ENCODE results near the gene RORC.

DNA sequence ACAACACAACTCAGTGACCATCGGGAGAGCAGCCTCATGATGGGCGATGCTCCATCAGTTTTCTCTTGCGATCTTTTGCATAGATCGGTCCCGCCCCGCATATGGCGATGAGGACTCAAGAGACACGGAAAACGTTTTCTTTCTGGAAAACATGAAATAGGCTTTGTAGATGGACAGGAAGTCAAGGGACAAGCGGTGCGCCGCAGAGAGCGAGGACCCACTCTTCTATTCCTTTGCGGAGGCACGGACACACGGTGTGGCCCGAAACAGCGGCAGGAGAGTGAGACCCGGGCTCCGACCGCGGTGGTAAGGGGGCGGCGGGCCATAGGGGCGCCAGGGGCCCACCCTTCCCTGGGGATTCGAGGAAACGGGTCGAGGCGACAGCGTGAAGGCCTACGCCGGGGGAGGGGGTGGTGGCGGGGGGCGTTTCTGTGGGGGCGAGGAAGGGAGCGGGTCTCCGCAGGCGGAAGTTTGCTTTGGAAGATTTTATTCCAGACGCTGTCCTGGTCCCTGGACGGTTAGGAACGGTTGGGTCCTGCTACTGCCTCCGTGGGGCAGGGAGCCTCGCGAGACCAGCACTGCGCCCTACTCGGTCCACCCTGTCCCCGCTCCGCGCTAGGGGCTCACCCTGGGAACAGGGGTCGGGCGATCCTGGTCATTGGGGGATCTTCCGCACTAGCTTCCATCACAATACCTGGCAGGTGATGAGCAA lies 40.5 kb downstream of the RORC start:
- TF ChIP-seq, protein P1, sequence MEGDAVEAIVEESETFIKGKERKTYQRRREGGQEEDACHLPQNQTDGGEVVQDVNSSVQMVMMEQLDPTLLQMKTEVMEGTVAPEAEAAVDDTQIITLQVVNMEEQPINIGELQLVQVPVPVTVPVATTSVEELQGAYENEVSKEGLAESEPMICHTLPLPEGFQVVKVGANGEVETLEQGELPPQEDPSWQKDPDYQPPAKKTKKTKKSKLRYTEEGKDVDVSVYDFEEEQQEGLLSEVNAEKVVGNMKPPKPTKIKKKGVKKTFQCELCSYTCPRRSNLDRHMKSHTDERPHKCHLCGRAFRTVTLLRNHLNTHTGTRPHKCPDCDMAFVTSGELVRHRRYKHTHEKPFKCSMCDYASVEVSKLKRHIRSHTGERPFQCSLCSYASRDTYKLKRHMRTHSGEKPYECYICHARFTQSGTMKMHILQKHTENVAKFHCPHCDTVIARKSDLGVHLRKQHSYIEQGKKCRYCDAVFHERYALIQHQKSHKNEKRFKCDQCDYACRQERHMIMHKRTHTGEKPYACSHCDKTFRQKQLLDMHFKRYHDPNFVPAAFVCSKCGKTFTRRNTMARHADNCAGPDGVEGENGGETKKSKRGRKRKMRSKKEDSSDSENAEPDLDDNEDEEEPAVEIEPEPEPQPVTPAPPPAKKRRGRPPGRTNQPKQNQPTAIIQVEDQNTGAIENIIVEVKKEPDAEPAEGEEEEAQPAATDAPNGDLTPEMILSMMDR (IDR thresholded peaks at IDR 0.05), result no peak
- TF ChIP-seq EP300 (IDR thresholded peaks at IDR 0.05) (no peak), POLR2A (IDR thresholded peaks at IDR 0.05) (no peak), POLR2AphosphoS5 (IDR thresholded peaks at IDR 0.05) (no peak)
